Measurements from ENCODE around the gene RNF157.
"Not testable (repeated sequence)": the region's sequence is repeated elsewhere in the genome, so short reads cannot be mapped to it uniquely, and the experiment has no call there.

Gene RNF157

GRCh38 chr17:76270127-76270592, 29.9 kb upstream of the RNF157 start:
- no peak for DNase-seq

- DNase-seq = no peak
Observed at GRCh38 chr17:76268991-76269981, 29.0 kb upstream of the RNF157 start.

GRCh38 chr17:76268015-76268749, 27.9 kb upstream of the RNF157 start:
- DNase-seq = no peak

GRCh38 chr17:76267581-76268001, 27.3 kb upstream of the RNF157 start:
- not testable (repeated sequence) for DNase-seq

GRCh38 chr17:76267051-76267576, 26.8 kb upstream of the RNF157 start:
- DNase-seq = no peak

- no peak for DNase-seq
Observed at GRCh38 chr17:76266244-76266938, 26.1 kb upstream of the RNF157 start.

GRCh38 chr17:76265624-76266243, 25.4 kb upstream of the RNF157 start:
- no peak for DNase-seq

- DNase-seq = peak; percentile 96 to 98
Observed at GRCh38 chr17:76264755-76265623, 24.7 kb upstream of the RNF157 start, which contains the start of gene UBALD2. Gene UBALD2 (plus strand): TSS chr17:76265348. CDS start chr17:76265506, 158 bp downstream.

GRCh38 chr17:76264425-76264754, 24.1 kb upstream of the RNF157 start:
- DNase-seq = no peak

GRCh38 chr17:76263896-76264295, 23.6 kb upstream of the RNF157 start:
- no peak for DNase-seq

GRCh38 chr17:76262732-76263344, 22.5 kb upstream of the RNF157 start:
- DNase-seq = no peak

GRCh38 chr17:76261421-76262215, 21.3 kb upstream of the RNF157 start:
- no peak for DNase-seq

GRCh38 chr17:76260669-76261068, 20.4 kb upstream of the RNF157 start:
- no peak for DNase-seq

GRCh38 chr17:76260220-76260619, 19.9 kb upstream of the RNF157 start:
- DNase-seq = no peak

GRCh38 chr17:76256430-76257050, 16.2 kb upstream of the RNF157 start:
- not testable (repeated sequence) for DNase-seq

GRCh38 chr17:76255801-76256429, 15.6 kb upstream of the RNF157 start:
- DNase-seq = no peak

GRCh38 chr17:76254275-76254674, 14.0 kb upstream of the RNF157 start:
- no peak for DNase-seq

GRCh38 chr17:76253841-76254240, 13.5 kb upstream of the RNF157 start:
- DNase-seq = no peak
